HG02840 (cell line): ENCODE results near the gene DCAF12L2.
"Not testable (repeated sequence)": the region's sequence is repeated elsewhere in the genome, so short reads cannot be mapped to it uniquely, and the experiment has no call there.

Experiments
- ATAC-seq: cut with Tn5 transposase; IDR thresholded peaks from one replicate; pipeline ENCODE4 v1.9.1; 2021; ENCODE audit warnings: mild to moderate bottlenecking, moderate library complexity, moderate number of reproducible peaks; ENCODE audit not compliant: unreplicated experiment, low FRiP score

The DCAF12L2 gene

DNA sequence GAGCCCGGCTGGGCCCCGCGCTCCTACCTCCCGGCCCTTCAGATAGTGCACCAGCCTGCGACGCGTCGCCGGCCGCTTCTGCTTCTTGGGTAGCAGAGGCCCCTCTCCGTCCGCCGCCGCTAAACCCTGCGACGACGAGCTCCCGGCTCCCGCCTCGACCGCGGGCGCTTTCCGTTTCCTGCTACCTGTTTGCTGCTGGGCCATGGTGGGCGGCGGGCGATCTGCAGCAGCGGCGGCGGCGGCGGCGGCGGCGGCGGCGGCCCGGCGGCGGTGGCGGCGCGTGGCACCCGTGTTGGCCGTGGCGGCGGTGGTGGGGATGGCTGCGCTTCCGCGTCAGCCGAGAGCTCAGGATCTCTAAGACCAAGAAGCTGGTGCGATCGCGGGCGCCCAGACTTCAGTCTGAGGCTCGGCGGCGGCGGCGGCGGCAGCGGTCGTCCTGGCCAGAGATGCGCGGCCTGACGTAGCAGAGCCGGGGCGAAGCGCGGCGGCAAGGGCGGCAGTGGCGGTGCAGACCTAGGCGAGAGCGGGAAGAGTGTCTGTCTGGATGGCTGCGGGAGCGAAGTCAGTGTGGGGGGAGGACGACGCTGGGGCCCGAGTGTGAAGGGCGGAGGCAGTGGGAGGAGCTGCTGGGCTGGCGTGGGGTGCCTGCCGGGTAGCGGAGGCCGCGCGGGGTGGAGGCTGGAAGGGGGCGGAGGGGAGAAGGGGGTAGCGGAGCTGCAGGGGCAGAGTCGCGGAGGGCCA, at the start of gene DCAF12L2:
TSS of gene DCAF12L2 (minus strand) at position 569 of the 741 bp plus-strand sequence. CDS start at position 204, 365 bp downstream.
- no peak for ATAC-seq

DNA sequence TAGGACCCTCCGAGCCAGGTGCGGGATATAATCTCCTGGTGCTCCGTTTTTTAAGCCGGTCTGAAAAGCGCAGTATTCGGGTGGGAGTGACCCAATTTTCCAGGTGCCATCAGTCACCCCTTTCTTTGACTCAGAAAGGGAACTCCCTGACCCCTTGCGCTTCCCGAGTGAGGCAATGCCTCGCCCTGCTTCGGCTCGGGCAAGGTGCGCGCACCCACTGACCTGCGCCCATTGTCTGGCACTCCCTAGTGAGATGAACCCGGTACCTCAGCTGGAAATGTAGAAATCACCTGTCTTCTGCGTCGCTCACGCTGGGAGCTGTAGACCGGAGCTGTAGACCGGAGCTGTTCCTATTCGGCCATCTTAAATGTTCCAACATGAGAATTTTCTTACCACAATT, 24.8 kb upstream of the DCAF12L2 start:
- not testable (repeated sequence) for ATAC-seq

DNA sequence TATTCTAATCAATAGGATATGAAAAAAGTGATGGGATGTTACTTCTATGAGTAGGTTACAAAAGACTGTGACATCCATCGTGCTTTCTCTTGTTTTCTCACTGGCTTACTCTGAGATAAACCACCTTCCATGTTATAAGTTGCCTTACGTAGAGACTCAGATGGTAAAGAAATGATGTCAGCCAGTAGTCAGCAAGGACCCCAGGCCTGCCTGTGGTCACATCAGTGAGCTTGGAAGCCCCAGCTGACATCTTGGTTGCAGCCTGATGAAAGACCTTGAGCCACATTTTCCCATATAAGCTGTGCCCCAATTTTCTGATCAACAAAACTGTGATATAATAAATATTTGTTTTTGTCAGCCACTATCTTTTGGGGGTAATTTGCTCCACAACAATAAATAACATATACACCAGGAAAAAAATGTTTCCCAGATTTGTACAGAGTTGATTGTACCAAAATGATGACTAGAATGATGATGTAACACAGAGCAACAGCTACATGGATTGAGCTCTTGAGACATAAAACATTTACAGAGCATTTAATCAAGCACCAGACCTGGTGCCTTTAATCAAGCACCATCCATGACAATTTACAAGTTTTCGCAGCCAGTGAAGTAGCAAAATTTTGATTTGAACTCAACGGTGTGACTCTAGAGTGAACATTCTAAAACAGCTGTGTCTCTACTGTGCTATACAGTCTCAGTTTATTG, 11.2 kb upstream of the DCAF12L2 start:
- ATAC-seq = no peak

DNA sequence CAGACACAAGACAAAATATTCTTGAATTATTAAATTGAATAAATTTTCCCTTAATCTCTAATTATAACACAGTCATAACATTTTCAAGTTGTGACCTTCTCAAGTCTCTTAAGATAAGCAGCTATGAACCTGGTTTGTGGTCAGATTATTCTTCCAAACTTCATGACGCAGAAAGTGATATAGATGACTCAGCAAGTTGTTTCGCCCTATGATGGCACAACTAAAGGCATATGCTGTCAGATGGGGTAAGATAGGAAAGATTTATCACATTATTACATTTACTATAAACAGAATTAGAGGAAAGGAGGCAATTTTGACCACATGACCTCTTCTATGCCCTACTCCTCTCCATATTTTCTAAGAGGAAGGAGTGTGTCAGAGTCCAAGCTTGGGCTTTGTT, 4.6 kb upstream of the DCAF12L2 start:
- no peak for ATAC-seq

DNA sequence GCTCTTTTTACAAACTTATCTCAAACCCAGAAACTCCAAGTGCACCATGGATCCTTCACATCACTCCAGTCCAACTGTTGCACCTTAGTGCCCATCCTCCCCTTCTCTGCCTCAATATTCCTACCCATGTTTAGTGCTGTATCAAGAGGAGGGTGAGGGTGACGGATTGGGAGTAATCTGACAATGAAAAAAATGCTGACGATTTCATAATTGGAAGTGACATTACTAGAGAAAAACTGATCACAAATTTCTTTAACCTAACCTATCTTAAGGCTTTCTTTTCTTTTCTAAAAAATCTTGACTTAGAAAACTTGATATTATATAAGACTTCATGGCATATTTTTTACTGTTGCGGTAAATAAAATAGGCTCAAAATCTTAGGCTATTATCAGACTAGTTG, 1.5 kb upstream of the DCAF12L2 start:
- no peak for ATAC-seq

DNA sequence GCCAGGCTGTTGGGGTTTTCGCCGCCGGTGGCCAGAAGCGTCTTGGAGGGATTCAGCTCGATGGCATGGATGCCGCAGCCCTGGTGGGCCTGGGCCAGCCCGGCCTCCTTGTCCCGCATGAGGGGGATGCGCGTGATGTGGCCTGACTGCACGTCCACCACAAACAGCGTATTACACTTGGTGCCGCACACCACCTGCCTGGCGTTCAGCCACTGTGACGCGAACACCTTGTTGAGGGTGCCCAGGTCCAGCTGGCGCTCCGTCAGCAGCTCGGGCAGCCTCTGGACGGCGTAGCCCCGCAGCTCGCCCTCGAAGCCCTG, 728 bp downstream of the DCAF12L2 start:
- ATAC-seq = no peak

DNA sequence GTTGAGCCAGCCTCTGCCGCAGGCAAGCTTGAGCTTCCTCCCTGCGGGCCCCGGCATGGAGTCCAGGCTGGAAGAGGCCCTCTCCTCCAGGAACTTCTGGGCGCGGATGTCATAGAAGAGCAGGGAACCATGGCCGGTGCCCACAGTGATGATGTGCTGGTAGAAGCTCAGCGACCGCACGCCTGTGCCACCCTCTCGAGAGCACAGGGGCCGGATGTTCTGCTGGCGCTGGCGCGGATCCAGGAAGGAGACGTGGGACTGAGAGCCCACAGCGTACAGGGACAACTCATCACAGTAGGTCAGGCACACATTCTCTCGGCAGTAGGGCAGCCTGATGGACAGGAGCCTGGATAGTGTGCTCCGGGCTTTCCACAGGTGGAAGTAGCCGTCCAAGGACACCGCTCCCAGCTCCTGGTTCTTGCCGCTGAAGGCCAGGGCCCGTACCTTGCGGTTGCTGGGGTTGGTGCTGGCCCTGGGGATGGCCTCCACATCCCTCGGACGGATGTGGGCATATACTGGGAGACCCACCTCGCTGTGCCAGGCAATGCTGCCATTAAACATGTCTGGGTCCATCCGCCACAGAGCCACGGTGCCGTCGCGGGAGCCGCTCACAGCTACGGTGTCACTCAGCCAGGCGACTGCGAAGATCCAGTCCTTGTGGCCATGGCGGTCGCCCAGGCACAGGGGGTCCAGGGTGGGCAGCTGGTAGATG, 1.2 kb downstream of the DCAF12L2 start:
- no peak for ATAC-seq

DNA sequence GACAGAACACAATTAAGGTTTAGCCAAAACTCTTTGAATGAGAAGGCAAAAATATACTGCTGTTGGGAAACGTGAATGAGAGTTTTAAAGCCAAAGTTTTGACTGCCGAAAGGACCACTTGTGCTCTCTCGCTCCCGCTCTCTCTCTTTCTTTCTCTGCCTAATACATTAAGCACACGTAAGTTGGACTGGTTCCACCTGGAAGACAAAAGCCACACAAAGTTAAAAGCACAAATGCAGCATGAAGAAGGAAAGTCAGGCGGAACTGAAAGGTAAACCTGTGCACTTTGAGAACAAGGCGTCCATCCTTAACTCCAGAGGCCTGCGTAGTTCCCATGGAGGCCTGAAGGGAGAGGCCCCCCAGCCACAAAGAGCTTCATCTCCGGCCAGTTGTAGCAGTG, 1.9 kb downstream of the DCAF12L2 start:
- ATAC-seq = no peak

DNA sequence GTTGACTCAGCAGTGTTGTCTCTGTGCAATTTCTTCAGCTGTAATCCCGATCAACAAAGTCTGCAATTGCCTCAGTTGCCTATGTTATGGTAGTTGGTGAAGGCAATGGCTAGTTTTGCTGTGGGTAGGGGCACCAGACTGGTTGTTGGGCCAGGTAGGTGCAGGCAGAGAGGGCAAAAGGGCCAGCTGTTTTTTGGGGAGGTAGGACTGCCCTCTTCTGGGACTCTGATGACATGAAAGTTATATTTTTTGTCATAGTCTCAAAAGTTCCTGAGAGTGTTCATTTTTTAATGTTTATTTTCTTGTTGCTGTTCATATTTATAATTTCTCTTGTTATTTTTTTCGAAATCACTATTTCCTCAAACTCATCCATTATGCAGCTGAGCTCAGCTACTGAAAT, 25.1 kb downstream of the DCAF12L2 start:
- ATAC-seq = no peak

DNA sequence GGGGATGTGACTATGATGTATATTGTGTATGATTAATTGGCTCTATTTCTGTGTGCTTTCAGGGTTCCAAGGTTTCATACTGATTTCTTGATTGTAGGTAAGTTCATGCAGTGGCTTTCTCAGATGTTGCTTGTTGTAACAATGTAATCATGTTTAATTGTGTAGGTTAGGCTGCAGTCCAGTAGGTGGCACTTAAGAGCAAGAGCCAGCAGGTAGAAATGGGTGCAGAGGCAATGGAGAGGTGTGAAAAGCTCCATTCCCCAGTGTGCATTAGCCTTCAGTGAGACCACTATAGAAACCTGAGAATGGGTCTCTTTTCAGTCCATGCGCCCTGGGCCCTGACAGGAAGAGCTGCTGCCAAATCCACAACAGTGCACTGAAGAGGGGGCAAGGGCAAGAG, 28.2 kb downstream of the DCAF12L2 start:
- ATAC-seq = no peak

DNA sequence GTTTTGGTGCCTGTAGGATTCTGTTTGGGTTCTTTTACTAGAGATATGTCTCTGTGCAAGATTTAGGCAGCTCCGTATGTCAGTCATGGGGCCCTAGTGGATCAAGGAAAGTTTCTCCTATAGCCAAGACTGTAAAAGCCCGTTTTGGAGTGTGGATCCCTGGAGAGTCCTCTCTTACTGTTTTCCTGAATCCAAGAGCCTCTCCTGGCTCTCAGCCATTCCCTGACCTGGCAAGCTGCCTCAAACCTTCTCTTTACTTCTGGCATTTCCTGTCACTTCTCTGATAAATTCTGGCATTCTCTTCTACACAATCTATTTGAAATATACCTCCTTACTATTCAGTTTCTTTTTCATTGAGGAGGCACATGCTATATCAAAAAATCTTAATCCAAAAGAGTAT, 41.4 kb downstream of the DCAF12L2 start:
- ATAC-seq = no peak
